ENCODE results near the gene KIAA0930.

KIAA0930 gene

DNA sequence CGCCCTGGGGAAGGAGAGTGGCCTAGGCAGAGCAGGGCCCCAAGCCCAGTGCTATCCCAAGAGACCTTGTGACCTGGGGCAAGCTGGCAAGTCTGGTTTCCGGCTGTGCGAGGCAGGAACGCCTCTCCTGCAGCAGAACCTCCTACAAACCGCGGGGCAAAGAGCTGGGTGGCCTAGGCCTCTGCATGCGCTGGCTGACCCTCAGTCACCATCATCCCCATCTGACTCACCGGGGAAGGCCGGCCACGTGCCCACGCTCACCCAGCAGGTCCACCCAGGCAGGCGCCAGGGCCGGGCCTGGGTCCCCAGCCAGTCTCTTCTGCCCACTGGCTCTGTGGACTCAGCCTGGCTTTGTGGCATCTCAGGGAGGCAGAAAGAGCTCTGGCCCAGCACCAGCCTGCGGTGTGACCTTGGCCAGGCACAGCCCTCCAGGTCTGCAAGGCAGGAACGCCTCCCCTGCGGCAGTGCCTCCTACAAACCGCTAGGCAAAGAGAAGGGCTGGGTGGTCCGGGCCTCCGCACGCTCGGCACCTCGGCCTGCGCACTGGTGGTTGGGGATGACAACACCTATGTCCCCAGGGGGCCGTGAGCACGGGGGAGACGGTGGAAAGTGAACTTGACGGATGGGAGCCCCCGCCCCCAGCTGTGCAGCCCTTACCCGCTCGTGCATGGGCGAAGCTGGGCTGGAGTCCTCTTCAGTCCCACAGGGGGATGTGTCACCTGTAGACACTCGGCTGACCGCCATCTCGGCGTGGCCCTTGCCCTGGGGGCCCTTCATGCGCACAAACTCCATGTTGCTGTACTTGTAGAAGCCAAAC lies 38.2 kb downstream of the KIAA0930 start:
- no peak for DNase-seq (ENCODE audit: low spot score)
- in situ Hi-C loops (cut with MboI; ENCODE audit: low sequenced_read_pairs, unreplicated experiment): no loop called here
- TF ChIP-seq, protein P1, sequence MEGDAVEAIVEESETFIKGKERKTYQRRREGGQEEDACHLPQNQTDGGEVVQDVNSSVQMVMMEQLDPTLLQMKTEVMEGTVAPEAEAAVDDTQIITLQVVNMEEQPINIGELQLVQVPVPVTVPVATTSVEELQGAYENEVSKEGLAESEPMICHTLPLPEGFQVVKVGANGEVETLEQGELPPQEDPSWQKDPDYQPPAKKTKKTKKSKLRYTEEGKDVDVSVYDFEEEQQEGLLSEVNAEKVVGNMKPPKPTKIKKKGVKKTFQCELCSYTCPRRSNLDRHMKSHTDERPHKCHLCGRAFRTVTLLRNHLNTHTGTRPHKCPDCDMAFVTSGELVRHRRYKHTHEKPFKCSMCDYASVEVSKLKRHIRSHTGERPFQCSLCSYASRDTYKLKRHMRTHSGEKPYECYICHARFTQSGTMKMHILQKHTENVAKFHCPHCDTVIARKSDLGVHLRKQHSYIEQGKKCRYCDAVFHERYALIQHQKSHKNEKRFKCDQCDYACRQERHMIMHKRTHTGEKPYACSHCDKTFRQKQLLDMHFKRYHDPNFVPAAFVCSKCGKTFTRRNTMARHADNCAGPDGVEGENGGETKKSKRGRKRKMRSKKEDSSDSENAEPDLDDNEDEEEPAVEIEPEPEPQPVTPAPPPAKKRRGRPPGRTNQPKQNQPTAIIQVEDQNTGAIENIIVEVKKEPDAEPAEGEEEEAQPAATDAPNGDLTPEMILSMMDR (IDR thresholded peaks at IDR 0.05; ENCODE audit: borderline replicate concordance, control extremely low read depth, extremely low read depth, insufficient read depth, missing control alignments): no peak

DNA sequence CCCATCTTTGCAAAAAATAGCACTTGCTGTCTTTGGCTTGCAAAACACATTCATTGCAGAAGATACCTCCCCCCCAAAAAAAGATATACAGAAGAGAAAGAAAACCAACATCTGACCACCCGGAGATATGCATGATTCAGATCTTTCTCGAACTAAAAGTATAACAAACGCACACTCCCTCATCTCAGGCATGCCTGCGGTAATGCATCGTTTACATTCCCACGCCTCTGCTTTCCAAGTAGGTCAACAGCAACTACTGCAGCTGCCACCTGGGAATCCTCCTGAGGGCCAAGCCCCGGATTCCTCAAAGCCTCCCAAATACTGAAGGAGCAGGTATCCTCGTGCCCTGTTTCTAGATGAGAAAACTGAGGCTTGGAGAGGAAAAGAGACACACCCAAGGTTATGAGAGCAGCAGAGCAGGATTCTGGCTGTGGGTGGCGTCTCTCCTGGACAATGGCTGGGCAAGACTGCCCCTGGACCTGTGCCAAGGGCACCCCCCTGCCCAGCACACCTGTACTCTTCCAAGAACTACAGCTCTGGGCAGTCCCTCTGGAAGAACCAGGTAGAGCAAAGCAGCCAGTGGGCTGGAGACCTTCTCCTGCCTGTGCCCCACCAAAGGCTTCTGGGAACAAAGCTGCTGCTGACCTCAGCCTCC lies 38.9 kb downstream of the KIAA0930 start:
- TF ChIP-seq, protein P1 (IDR thresholded peaks at IDR 0.05; ENCODE audit: borderline replicate concordance, control extremely low read depth, extremely low read depth, insufficient read depth, missing control alignments): no peak
- DNase-seq (ENCODE audit: low spot score): no peak
- in situ Hi-C loops (cut with MboI; ENCODE audit: low sequenced_read_pairs, unreplicated experiment): no loop called here

DNA sequence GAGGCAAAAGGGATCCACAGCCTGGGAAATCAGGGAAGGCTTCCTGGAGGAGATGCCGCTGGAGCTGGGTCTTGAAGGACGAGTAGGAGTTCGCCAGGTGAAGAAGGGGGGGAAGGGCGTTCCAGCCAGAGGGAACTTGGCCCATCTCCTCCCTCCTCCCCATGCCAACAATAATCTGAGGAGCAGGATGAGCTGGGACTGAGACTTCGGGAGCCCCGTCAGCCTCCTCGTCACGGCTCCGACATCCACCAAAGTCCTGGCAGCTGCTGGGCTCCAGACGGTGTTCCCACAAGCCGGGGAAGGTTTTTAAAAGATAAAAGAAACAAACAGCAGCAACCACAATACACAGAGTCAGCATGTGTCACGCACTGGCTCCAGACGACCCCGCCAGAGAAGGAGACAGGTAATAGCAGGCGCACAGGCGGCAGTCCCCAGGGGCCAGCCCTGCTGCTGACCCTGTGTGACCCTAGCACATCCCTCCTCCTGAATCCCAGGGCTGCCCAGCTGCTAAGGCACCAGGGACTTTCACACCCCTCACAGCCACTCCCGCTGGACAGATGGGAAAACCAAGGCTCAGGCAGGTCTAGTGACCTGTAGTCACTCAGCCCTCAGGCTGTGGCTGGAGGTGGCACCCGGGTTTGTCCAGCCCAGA lies 39.7 kb downstream of the KIAA0930 start:
- no peak for DNase-seq (ENCODE audit: low spot score)
- in situ Hi-C loops (cut with MboI; ENCODE audit: low sequenced_read_pairs, unreplicated experiment): no loop called here
- TF ChIP-seq, protein P1 (IDR thresholded peaks at IDR 0.05; ENCODE audit: borderline replicate concordance, control extremely low read depth, extremely low read depth, insufficient read depth, missing control alignments): no peak

GRCh38 chr22:45200230-45200629 lies 40.5 kb downstream of the KIAA0930 start:
- in situ Hi-C loops (cut with MboI; ENCODE audit: low sequenced_read_pairs, unreplicated experiment): no loop called here
- TF ChIP-seq, protein P1 (IDR thresholded peaks at IDR 0.05; ENCODE audit: borderline replicate concordance, control extremely low read depth, extremely low read depth, insufficient read depth, missing control alignments): no peak
- peak; percentile 18 for DNase-seq (ENCODE audit: low spot score)

GRCh38 chr22:45199723-45200122 lies 41.0 kb downstream of the KIAA0930 start:
- in situ Hi-C loops (cut with MboI; ENCODE audit: low sequenced_read_pairs, unreplicated experiment): no loop called here
- TF ChIP-seq, protein P1 (IDR thresholded peaks at IDR 0.05; ENCODE audit: borderline replicate concordance, control extremely low read depth, extremely low read depth, insufficient read depth, missing control alignments): no peak
- peak; percentile 23 for DNase-seq (ENCODE audit: low spot score)

- in situ Hi-C loops (cut with MboI; ENCODE audit: low sequenced_read_pairs, unreplicated experiment): no loop called here
- no peak for DNase-seq (ENCODE audit: low spot score)
- TF ChIP-seq, protein P1 (IDR thresholded peaks at IDR 0.05; ENCODE audit: borderline replicate concordance, control extremely low read depth, extremely low read depth, insufficient read depth, missing control alignments): no peak
Observed at GRCh38 chr22:45198463-45198795, 42.3 kb downstream of the KIAA0930 start.
